Stimulated activated CD8-positive, alpha-beta memory T cell treated with anti-CD3 and anti-CD28 coated beads, Interleukin-7, amount 100 ng/mL, for 48 hours (primary cell): ENCODE results near the gene LRFN2.

Experiments
- DNase-seq, 2 donors: peaks; one replicate each; pipeline ENCODE4 v3.0.0-alpha.2; 2020; ENCODE audit warnings: low read depth in 1 of 2; ENCODE audit errors: extremely low read depth in 1 of 2

Gene LRFN2

DNA sequence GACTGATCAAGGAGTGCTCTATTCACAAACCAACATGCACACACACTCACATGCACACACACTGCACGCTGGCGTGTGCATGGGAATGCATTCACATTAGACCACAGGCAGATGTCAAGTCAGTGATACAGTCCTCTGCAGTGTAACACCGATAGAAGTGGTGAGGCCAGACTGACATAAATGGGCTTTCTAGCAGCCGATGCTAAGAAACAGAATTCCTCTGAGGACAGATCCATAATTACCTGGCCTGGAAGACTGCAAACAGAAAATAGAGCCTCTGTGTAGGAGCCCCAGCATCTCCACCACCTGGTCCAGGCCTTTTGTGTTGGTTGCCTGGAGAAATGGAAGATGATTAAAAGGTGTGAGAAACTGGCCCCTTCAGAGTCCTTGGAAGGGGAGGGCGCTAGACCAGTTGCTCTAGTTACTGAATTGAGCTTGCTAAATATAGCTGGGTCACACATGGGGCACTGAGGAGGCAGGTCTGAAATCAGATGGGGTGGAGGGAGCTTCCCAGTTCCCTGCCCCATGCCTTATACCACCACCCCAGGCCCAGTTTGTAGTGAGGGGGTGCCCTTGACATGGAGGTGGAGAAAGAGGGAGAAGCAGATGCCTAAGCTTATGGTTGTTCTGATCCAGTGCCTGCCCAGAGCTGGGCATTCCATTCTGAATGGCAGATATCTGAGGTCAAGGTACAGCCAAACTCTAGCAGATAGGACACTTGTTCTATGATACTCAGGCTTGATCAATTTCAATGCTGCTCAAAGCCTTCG, 233.8 kb downstream of the LRFN2 start:
- DNase-seq, result no peak

DNA sequence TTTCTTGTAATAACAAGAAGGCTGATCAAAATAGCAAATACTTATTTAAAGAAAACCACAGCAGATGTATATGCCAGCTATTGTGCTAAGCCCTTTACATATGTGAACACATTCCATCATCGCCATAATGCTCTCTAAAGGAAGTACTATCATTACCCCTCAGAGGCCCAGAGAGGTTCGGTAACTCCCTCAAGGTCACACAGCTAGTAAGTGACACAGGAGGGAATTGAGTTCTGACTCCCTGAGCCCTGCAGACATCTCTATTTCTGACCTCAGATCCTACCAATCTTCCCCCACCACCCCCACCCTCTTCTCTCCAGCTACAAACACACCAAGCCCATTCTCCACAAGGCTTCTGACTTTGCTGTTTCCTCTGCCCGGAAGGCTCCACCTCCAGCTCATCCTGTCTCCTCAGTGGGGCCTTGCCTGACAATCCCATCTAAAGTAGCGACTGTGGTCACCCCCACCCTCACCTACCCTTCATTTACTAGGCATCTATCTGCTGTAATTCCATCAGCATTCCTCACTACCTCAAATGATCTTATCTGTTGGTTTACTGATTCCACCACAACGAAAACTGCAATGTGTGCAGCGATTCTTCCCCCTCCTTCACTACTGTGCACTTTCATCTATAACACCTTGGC, 234.5 kb downstream of the LRFN2 start:
- no peak for DNase-seq

DNA sequence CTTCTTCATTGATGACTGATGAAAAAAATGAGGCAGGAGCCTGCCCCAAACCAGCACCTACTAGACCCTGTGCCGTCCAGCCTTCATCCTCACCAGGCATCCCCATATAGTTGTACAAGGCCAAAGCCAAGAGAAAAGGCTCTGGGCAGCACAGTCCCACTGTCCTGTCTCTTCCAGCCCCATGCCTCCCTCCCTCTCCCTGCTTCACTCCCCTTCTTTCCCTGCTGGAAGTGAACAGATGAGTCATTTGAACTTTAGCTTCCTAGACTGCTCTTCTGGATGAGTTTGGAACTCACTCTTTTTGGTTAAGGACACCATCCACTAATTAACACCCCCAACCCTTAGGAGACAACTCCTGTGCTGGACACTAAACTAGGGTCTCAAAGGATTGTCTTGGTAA, 235.2 kb downstream of the LRFN2 start:
- DNase-seq, result no peak

DNA sequence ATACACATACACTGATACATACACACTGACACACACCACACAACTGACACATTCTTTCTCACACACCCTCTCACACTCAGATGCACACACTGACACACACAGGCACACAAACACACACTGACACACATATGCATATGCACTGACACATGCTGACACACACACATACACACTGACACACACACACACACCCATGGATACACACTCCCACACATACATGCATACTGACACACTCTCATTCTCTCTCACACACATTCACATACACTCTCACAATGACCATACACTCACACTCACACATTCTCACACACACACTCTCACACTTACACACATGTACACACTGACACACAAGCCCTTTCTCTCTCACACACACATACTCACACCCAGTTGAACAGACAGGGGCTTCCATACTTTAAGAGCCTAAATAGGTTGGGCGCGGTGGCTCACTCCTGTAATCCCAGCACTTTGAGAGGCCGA, 236.4 kb downstream of the LRFN2 start:
- DNase-seq, result no peak

DNA sequence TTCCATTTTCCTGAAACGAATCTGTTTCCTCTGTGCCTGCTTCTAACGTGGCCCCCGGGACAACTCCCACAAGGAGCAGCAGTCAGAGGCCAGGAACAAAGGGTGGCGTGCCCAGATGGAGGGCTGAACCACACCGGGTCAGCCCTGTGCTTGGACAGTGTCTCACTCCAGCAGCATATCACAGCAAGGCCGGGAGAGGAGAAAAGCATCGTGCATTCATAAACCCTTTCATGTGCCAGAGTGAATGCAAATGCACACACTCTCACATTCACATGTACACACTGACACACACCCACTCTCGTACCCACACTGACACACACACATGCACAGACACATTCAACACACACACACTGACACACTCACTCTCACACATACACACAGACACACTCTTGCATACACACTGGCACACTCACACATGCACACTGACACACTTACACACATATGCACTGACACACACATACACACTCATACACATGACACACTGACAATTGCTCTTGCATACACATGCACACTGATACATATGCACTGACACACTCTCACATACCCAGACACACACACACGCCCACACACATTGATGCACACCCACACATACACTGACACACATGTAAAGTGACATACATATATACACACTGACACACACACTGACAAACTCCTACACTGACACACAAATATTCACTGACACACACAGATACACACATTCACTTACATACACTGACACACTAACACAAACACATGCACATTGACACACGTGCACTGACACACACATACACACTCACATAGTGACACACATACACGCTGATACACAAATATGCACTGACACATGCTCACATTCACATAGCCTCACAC, 237.0 kb downstream of the LRFN2 start:
- no peak for DNase-seq

DNA sequence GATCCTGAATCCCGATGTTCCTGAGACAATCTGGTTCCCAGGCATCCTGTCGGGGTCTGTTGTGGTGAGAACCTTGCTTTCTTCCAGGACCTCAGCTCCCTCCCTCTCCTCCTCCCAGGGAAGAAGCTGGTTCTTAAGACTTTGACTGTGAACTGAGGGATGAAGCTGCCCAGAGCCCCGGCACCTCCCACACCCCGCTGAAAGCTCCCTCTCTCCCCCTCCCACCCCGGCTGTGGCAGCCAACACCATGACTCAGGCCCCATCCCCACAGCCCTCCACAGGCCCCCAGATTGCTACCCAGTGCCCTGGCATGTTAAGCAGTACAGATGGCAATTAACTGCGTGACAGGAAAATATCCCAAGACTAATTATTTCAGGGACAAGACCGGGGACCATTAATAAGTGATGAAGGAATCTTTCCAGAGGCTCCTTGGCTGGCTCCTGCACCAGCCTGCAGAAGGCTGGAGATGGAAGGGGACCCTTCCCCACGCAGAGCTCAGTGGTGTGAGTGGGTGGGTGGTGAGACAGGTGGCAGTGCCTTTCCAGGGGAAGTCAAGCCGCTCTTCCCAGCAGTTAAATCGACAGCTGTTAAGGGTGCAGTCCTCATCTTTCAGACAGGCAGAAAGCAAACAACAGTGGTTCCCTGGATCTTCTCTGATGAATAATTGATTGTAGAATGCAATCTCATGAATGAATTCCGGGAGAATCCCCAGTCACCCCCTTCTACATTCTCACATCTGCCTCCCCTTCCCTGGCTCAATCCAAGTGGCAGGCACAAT, 237.9 kb downstream of the LRFN2 start:
- DNase-seq, result no peak

DNA sequence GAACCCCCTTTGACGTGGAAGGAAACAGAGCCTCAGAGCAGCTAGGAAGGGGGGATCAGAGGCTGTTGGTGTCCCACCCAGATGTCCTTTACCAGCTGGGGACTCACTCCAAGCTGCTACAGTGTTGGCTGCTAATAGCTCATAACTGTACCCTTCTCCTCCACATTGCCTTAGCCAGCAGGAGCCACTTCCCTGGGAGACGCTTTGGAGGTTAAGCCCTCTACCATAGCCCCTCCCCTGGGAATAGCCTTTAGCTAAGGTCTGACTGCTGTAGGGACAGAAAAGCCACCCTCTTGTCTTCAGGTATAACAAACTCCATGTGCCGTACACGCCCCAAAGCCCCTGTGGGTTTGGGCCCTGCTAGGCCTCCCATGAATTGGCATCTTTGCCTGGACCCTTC, 238.6 kb downstream of the LRFN2 start:
- no peak for DNase-seq

DNA sequence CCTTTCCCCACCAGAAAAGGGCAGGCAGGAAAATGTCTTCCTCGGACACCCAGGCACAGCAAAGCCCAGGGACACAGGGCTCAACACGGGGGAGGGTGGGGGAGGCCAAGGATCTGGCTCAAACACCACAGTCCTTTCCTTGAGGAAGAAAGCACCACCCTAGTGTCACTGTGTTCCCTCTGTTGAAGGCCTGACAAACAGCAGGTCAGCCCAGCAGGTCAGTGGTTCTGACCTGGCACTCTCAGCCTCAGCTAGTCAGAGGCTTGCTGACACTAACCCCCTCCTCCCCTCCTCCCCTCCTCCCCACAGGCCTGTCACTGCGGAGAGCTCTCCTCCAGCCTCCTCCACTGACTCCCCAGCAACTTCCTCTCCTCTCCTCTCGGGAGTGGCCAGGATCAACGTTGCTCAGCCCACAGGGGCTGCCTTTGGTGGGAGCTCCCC, 239.6 kb downstream of the LRFN2 start:
- DNase-seq, result no peak

DNA sequence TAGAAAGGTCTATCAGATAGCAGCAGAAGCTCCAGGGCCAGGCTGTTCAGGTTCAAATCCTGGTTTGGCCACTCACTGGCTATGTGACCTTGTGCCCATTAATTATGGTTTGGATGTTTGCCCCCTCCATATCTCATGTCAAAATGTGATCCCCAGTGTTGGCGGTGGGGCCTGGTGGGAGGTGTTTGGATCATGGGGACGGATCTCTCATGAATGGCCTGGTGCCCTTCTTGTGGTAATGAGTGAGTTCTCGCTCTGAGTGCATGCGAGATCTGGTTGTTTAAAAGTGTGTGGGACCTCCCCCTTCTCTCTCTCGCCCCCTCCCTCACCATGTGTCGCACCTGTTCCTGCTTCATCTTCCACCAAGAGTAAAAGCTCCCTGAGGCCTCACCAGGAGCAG, 240.9 kb downstream of the LRFN2 start:
- DNase-seq, result no peak

DNA sequence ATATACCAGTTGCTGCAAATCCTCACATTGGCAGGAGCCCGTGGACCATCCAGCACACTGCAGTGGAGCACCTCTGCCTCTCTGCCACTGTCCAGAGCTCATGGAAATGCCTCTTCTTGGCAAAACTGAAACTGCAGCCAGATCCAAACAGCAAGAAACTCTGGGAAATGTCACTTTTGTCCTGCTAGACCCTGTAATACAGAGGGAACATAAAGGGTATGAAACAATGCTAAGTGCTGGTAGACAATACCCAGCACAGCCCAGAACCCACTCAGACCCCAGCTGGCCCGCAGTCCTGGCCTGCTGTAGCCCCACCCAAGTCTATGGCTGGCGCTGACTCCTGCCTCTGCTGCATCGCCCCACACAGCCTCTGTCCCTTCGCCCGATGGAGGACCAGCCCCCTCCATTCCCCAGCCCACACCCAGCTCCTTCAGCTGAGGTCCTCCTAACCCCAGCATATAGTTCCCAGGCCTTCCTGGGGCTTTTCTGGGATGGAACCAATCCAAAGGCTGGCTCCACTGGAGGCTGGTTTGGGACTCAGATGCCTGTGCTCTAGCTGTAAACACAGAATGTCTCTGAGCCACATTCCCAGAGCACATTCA, 242.5 kb downstream of the LRFN2 start:
- DNase-seq, result no peak

DNA sequence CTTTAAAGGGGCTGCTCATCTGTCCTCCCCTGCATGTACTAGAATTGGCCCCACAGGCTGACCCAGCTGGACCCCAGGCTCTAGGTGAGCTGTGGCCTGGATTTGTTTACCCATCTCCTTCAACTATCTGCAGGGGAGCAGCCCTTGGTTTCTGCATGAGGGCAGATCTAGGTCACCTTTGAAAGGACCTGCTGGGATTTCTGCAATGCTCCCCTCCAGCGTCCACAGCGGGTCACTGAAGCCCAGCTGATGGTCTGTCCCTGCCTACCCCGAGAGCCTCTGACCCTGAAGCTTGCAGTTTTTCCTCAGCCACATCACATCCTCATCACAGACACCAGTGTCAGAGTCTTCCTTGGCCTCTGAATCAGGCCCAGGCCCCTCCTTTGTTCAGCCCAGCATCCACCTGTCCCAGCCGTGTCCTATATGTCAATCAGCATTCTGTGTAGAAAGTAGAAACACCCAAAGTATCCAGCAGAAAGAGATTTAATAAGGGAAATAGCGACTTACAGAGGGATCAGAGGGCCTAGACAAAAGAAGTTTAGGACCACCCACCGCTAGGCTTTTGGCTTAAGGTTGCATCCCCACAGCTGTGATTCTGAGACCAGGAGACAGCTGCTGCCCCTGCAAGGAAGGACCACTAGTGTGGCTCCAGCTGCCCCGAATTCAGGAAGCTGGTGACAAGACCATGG, 243.1 kb downstream of the LRFN2 start:
- no peak for DNase-seq

DNA sequence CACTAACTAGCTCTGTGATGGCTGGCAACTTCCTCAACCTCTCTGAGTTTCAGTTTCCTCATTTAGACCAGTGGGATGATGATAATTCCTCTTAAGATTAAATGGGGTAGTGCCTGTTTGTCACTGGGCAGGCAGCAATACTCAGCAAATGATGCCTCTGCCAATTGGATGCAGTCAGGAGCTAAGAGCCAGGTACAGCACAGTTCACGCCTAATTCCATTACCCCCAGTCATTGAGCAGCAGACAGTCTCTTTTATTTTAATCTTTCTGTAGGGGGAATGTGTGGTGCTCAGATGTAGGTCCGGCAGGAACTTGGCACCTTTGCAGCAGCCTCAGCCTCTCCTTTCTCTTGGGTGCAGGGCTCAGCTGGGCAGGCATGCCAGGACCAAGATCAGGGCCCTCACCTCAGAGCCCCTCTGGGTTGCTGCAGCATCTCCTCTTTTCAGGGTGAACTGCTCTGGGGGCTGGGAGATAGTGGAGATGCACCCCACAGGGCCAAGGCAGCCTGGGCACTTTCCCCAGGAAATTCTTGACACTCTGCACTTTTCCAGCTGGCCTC, 243.8 kb downstream of the LRFN2 start:
- DNase-seq, result no peak

DNA sequence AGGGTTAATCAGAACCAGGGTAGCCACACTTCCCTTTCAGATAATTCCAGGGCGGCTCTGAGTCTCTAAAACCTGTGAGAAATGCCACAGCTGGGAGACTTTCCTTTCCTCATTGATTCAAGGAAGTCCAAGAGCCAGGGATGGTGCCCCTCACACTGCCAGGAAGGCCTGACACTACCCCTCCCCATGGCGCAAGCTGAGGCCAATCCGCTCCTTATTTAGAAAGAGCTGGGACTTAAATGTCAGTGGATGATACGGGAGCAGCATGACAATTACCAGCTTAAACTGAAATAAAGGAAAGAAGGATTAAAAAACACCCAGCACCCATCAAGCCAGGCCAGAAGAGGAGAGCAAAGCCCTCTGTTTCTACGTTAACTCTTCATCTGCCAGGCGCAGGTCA, 244.4 kb downstream of the LRFN2 start:
- DNase-seq, result no peak

DNA sequence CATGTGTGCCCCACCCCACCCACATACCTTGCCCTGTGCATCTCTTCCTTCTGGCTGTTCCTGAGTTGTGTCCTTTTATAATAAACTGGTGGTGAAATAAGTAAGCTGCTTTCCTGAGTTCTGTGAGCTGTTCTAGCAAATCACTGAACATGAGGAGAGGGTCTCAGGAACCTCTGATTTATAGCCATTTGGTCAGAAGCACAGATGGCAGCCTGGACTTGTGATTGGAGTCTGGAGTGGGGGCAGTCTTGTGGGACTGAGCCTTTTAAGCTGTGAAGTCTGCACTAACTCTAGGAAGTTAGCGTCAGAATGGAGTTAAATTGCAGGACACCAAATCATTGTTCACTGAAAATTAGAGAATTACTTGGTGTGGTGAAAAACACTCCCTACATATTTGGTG, 245.4 kb downstream of the LRFN2 start:
- DNase-seq, result no peak
